ENCODE data around the gene SHISAL1.
"Not testable (repeated sequence)": the region's sequence is repeated elsewhere in the genome, so short reads cannot be mapped to it uniquely, and the experiment has no call there.

The SHISAL1 gene

DNA sequence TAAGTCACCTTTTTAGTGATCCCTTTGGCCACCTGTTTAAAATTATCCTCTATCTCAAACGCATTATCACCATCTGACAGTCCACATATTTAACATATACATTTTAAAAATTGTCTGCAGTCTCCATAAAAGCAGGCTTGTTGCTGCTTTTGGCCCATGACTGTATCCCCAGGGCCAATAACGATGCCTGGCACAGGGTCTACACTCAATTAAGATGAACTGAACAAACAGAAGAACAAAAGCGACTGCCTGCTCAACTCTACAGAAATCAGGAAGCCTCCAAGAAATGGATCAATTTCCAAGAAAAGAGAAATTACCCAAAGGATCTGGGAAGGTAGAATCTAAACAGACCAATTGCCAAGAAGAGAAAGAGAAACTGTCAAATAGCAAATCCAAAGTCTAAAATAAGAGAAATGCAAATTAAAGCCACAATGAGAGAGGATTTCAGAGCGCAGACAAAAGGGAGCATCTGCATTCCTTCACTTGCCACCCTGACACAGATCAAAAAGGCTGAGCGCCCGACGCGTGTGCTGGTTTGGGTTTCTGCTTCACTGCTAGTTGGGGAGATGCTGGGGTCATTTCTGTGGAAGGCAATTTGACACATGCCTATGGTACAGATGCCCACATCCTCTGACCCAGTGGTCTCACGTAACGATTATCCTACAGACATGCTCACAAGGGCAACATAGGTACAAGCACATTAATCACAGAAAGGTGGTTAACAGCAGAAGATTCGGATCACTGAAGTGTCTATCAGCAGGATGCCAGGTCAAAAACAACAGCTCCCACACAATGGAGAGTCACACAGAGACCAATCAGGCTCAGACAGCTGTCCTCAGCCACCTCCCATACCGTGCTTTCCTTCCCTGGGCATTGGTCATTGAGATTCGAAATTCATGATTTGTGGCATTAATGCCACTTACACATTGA is 55.9 kb downstream of the SHISAL1 start:
- DNase-seq = no peak

DNA sequence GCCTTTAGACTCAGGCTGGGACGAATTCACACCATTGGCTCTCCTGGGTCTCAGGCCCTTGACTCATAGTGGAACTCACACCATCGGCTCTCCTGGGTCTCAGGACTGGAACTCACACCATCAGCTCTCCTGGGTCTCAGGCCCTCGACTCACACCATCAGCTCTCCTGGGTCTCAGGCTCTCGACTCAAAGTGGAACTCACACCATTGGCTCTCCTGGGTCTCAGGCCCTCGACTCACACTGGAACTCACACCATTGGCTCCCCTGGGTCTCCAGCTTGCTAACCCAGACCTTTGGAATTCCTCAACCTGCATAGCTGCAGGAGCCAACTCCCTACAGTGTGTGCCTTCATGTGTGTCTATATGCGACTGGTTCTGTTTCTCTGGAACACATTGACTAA is 56.7 kb downstream of the SHISAL1 start:
- peak in 1 of 2 donors; percentile 3 for DNase-seq

- DNase-seq = no peak
Measured at GRCh38 chr22:44254811-44255210, 57.9 kb downstream of the SHISAL1 start.

- no peak for DNase-seq
Measured at GRCh38 chr22:44249376-44250147, 63.2 kb downstream of the SHISAL1 start.

DNA sequence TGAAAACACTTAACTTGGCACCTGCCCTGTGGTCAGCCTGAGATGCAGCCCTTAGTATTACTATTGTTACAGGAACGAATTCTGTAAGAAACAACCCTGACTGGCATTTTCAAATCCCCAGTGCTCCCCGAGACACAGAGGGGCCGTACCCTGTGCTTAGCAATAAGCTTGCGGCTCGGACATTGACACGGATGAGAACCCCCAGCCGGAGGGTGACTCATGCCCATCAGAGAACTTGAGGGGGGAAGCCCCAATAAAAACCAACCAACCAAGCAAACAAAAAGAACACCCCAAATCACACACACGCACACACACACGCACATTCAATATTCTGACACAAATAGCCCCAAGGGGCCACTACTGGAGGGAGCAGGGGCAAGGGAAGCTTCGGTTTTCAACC is 63.8 kb downstream of the SHISAL1 start:
- no peak for DNase-seq

DNA sequence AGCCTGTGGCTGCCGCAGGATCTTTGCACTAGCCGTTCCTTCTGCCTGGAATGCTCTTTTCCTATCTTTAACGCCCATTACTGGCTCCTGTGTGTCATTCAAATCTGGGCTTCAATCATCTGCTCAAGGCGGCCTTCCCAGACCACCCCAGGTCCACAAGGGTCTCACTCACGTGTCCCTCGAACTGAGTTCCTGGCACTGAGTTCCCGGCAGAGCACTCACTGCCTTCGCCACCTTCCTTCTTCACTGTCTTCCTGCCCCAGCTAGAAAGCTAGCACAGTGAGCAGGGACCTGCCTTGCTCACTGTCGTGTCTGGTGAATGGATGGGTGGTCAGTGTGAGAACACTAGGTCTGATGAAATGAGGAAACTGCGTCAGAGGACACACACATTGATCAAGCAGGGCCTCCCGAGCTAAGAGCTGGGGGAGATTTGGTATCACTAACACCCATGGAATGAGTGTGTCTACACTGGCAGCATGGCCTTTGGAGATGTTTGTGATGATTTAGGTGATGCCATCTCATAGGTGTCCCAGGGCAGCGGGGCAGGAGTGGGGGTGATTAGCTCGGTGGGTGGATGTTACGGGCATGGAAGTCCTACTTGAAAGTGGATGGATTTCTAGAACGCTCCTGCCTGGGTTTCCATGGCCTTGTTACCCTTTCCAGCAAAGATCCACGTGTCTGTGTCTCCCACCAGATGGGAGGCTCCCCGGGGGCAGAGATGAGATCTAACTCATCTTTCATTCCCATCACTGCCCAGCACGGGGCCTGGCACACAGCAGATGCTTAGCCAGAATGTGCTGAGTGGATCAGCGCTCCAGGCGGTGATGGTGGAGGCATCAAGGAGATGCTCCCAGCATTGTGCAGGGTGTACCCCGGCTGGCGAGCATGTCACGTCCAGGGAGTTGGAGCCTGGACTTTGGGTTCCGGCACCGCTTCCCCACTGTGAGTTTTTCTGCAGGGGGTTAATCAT is 64.5 kb downstream of the SHISAL1 start:
- no peak for DNase-seq

GRCh38 chr22:44247346-44247745 is 65.4 kb downstream of the SHISAL1 start:
- DNase-seq = no peak

GRCh38 chr22:44246615-44247326 is 66.0 kb downstream of the SHISAL1 start:
- no peak for DNase-seq

- DNase-seq = no peak
Measured at GRCh38 chr22:44245867-44246266, 66.9 kb downstream of the SHISAL1 start.

- no peak for DNase-seq
Measured at GRCh38 chr22:44245438-44245837, 67.3 kb downstream of the SHISAL1 start.

DNA sequence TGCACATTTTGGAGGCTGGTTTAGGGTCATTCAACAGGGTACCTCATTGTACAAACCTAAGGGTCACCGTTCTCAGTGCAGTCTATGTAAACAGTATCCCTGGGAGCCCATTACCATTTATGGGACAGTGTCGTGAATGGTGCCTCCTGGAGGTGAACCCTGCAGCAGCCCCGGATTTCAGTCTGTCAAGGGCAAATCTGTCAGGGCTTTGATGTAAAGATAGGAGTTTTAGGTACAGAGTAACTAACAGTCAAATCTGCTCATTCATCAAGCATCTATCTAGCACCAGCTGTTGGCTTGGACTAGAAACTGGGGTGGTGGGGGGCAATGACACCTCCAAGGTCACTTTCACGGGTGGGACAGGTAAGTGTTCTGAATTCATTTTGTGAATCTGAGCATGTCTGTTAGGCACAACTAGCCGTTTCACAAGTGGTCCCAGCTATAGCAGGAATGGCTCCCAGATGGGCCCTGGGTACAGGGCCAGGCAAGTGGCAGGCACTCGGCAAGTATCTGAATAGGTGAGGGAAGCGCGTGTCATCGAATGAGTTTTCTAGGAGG is 68.4 kb downstream of the SHISAL1 start:
- no peak for DNase-seq

DNA sequence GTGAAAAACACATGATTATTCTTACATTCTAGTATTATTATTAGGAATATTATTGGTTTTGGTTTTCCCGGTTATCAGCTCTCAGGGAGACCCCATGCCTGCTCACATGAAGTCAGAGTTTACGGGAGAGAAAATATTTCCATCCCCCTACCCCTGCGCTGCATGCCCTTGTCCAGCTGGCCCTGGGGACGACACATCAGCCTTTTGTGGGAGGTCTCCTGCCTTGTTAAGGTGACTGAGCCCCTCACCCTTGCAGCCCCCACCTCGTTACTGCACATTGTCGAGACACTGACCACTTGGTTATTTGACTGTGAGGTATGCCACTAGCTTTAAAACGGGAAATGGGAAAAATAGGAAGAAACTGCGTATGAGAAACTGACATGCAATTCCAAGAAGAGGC is 69.0 kb downstream of the SHISAL1 start:
- no peak for DNase-seq

- DNase-seq = no peak
Measured at GRCh38 chr22:44242946-44243724, 69.6 kb downstream of the SHISAL1 start.

DNA sequence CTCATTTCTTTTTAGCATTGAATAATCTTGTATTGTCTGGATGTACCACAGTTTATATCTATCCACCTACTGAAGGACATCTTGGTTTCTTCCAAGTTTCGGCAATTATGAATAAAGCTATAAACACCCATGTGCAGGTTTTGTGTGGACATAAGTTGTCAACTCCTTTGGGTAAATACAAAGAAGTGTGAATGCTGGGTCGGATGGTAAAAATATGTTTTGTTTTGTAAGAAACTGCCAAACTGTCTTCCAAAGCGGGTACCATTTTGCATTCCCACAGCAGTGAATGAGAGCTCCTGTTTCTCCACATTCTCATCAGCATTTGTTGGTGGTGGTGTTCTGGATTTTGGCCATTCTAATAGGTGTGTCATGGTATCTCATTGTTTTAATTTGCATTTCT is 71.6 kb downstream of the SHISAL1 start:
- DNase-seq = not testable (repeated sequence)

GRCh38 chr22:44237290-44237689 is 75.5 kb downstream of the SHISAL1 start:
- DNase-seq = no peak

- not testable (repeated sequence) for DNase-seq
Measured at GRCh38 chr22:44234372-44234771, 78.4 kb downstream of the SHISAL1 start.

DNA sequence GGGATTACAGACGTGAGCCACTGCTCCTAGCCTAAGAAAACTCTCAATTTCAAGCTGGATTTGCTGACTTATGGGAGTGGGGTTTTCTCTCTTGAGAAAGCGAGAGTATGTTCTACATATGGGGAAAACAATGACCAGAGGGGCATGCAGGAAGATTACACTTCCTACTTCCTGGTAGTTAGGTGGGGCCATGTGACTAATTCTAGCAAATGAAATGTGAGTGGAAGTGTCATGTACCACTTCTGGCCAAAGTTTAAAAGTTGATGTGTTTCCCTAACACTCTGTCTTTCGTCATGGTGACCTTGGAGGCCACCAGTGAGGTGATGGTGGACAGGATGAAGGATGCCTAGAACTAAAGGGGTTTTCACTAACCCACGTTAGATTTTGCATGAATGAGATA is 81.5 kb downstream of the SHISAL1 start:
- DNase-seq = no peak

- no peak for DNase-seq
Measured at GRCh38 chr22:44229809-44230208, 82.9 kb downstream of the SHISAL1 start.

GRCh38 chr22:44229331-44229730 is 83.4 kb downstream of the SHISAL1 start:
- DNase-seq = no peak

GRCh38 chr22:44225812-44226211 is 86.9 kb downstream of the SHISAL1 start:
- no peak for DNase-seq

Measured in CD4-positive, alpha-beta T cell treated with Interleukin-4 for 1 hour (primary cell).